CD14-positive monocyte (primary cell): ENCODE data around the gene SLC17A7. TPM values are rescaled to one million over a fixed set of nuclear protein-coding genes. Genes with fewer than 3 reads are reported as not detected.

Experiments used
- DNase-seq, 3 donors: peaks; one replicate each; pipeline ENCODE4 v3.0.0-alpha.2; 2011 to 2022
- H2AFZ ChIP-seq: 2 replicates; pipeline ENCODE4 v1.6.0; 2012; ENCODE audit warnings: mild to moderate bottlenecking, low read depth, low read length, inconsistent platforms; ENCODE audit not compliant: insufficient read depth, poor library complexity, severe bottlenecking
- H3K27ac ChIP-seq, 2 donors: 1 replicate in 1 of 2; 2 replicates in 1 of 2; pipeline ENCODE4 v1.5.1; 2012 to 2013; ENCODE audit warnings: low read length in 2 of 2, control low read depth in 1 of 2, inconsistent platforms in 1 of 2, low read depth in 1 of 2, mild to moderate bottlenecking in 1 of 2
- H3K27me3 ChIP-seq, 2 donors: one replicate each; pipeline versions ENCODE4 v1.6.0 to v1.6.1; 2011 to 2013; ENCODE audit warnings: low read length in 2 of 2; ENCODE audit not compliant: control insufficient read depth in 2 of 2, insufficient read depth in 2 of 2
- H3K36me3 ChIP-seq, 2 donors: replicated peaks in 1 of 2; 1 replicate in 1 of 2; 2 replicates in 1 of 2; pipeline versions ENCODE4 v1.5.1 to v1.6.1; 2012 to 2013; ENCODE audit warnings: low read length in 2 of 2, control low read depth in 1 of 2, inconsistent platforms in 1 of 2, mild to moderate bottlenecking in 1 of 2; ENCODE audit not compliant: insufficient read depth in 2 of 2, control insufficient read depth in 1 of 2
- H3K4me1 ChIP-seq, 2 donors: 1 replicate in 1 of 2; 2 replicates in 1 of 2; pipeline versions ENCODE4 v1.5.1 to v1.6.1; 2012 to 2013; ENCODE audit warnings: low read length in 2 of 2, control low read depth in 1 of 2, inconsistent platforms in 1 of 2, mild to moderate bottlenecking in 1 of 2, moderate library complexity in 1 of 2; ENCODE audit not compliant: insufficient read depth in 2 of 2, control insufficient read depth in 1 of 2
- H3K4me2 ChIP-seq: replicated peaks from 2 replicates; pipeline ENCODE3; 2012; ENCODE audit warnings: low read length, moderate library complexity, mild to moderate bottlenecking; ENCODE audit not compliant: poor library complexity, severe bottlenecking; ENCODE audit errors: extremely low read depth
- H3K4me3 ChIP-seq, 3 experiments: fragments of 200-600 bp in 1 of 3; sonication (generic) in 1 of 3; replicated peaks in 1 of 3; 1 replicate in 2 of 3; 2 replicates in 1 of 3; pipeline ENCODE4 v1.5.1; 2011 to 2013; ENCODE audit warnings: low read length in 3 of 3, mild to moderate bottlenecking in 3 of 3, control low read depth in 2 of 3, low read depth in 2 of 3, inconsistent platforms in 1 of 3, moderate library complexity in 1 of 3
- H3K79me2 ChIP-seq: 2 replicates; pipeline ENCODE4 v1.6.0; 2012; ENCODE audit warnings: mild to moderate bottlenecking, control low read depth, inconsistent platforms, low read length, moderate library complexity; ENCODE audit not compliant: insufficient read depth
- H3K9ac ChIP-seq: 2 replicates; pipeline ENCODE4 v1.6.0; 2017; ENCODE audit warnings: low read length, mild to moderate bottlenecking; ENCODE audit not compliant: insufficient read depth, poor library complexity, severe bottlenecking
- H3K9me3 ChIP-seq, 2 donors: replicated peaks in 1 of 2; 1 replicate in 1 of 2; 2 replicates in 1 of 2; pipeline versions ENCODE4 v1.5.1 to v1.6.1; 2012 to 2013; ENCODE audit warnings: low read length in 2 of 2, control low read depth in 1 of 2; ENCODE audit not compliant: control insufficient read depth in 1 of 2, insufficient read depth in 1 of 2
- H4K20me1 ChIP-seq: 2 replicates; pipeline ENCODE4 v1.6.0; 2012; ENCODE audit warnings: mild to moderate bottlenecking, low read length, control low read depth, moderate library complexity; ENCODE audit not compliant: insufficient read depth
- H3K27ac Mint-ChIP-seq, 7 donors: one replicate each; pipeline ENCODE4 v1.8.0; 2020; ENCODE audit warnings: mild to moderate bottlenecking in 7 of 7, mixed read lengths in 7 of 7, moderate library complexity in 6 of 7, inconsistent platforms in 2 of 7
- H3K27me3 Mint-ChIP-seq, 3 donors: one replicate each; pipeline ENCODE4 v1.8.0; 2021 to 2022; ENCODE audit warnings: low read depth in 3 of 3, mild to moderate bottlenecking in 3 of 3, mixed read lengths in 3 of 3, moderate library complexity in 3 of 3, inconsistent platforms in 1 of 3
- H3K36me3 Mint-ChIP-seq, 2 donors: one replicate each; pipeline ENCODE4 v1.8.0; 2020; ENCODE audit warnings: mixed read lengths in 2 of 2, inconsistent platforms in 1 of 2, mild to moderate bottlenecking in 1 of 2
- H3K4me1 Mint-ChIP-seq: one replicate; pipeline ENCODE4 v1.8.0; 2020; ENCODE audit warnings: mild to moderate bottlenecking, mixed read lengths
- H3K4me3 Mint-ChIP-seq, 2 donors: one replicate each; pipeline ENCODE4 v1.8.0; 2020; ENCODE audit warnings: mild to moderate bottlenecking in 2 of 2, mixed read lengths in 2 of 2, moderate library complexity in 1 of 2
- H3K9me3 Mint-ChIP-seq, 7 donors: one replicate each; pipeline ENCODE4 v1.8.0; 2020 to 2022; ENCODE audit warnings: mixed read lengths in 7 of 7, mild to moderate bottlenecking in 6 of 7, moderate library complexity in 6 of 7, inconsistent platforms in 2 of 7
- WGBS: methylation state at CpG from one replicate; pipeline ENCODE4 v1.1.5; 2013; ENCODE audit warnings: missing lambda C conversion rate; ENCODE audit not compliant: insufficient coverage; 5-methylcytosine and 5-hydroxymethylcytosine counted together
- intact Hi-C, 2 donors: fragments of 100-400 bp; cut with micrococcal nuclease; formaldehyde crosslinking; loops; one replicate each; pipeline versions ENCODE4 v1.15.0 to v1.15.1; 2023
- polyA plus RNA-seq, 3 donors: library from polyadenylated mRNA; depleted of rRNA in 1 of 3; unstranded in 2 of 3; stranded (reverse) in 1 of 3; fragments of 300-500 nt in 2 of 3; fragments of >200 nt in 1 of 3; fragmentation: Illumina TruSeq in 2 of 3; gene quantifications; 1 replicate in 2 of 3; 2 replicates in 1 of 3; pipeline ENCODE4 v1.2.3, GENCODE V29; 2012 to 2021
- TF ChIP-seq, protein P1 (sequence below): fragments of 200-600 bp; IDR thresholded peaks from one replicate; pipeline ENCODE4 v1.8.0; 2022; ENCODE audit warnings: antibody characterized with exemption, mild to moderate bottlenecking

SLC17A7 gene
- polyA plus RNA-seq, 3 donors = 0.04 to 0.09 TPM; not detected in 1

- DNase-seq = no peak
- Histone ChIP-seq H3K9me3 (no peaks in the 10 kb centered on the region), H4K20me1 (no peaks in the 10 kb centered on the region), H3K4me3 (no peak overlapping the region), H3K79me2 (no peaks in the 10 kb centered on the region), H3K4me1 (peaks cover 15 to 17% of the 10 kb centered on the region in 2 donors), H3K36me3 (no peaks in the 10 kb centered on the region), H3K4me2 (no peak overlapping the region), H2AFZ (no peak overlapping the region), H3K27ac (no peak overlapping the region), H3K9ac (no peak overlapping the region), H3K27me3 (no peaks in the 10 kb centered on the region)
- Mint-ChIP-seq H3K9me3 (peaks cover 0 to 5% (median 0%) of the 10 kb centered on the region in 7 donors), H3K27ac (no peak overlapping the region), H3K27me3 (peaks cover 5 to 11% (median 6%) of the 10 kb centered on the region in 3 donors), H3K4me3 (no peak overlapping the region), H3K36me3 (no peaks in the 10 kb centered on the region), H3K4me1 (peaks cover 28% of the 10 kb centered on the region)
- 91% methylated on average over 16 of the region's 16 CpGs for WGBS
- intact Hi-C loops = no loop called here
- TF ChIP-seq, protein P1, sequence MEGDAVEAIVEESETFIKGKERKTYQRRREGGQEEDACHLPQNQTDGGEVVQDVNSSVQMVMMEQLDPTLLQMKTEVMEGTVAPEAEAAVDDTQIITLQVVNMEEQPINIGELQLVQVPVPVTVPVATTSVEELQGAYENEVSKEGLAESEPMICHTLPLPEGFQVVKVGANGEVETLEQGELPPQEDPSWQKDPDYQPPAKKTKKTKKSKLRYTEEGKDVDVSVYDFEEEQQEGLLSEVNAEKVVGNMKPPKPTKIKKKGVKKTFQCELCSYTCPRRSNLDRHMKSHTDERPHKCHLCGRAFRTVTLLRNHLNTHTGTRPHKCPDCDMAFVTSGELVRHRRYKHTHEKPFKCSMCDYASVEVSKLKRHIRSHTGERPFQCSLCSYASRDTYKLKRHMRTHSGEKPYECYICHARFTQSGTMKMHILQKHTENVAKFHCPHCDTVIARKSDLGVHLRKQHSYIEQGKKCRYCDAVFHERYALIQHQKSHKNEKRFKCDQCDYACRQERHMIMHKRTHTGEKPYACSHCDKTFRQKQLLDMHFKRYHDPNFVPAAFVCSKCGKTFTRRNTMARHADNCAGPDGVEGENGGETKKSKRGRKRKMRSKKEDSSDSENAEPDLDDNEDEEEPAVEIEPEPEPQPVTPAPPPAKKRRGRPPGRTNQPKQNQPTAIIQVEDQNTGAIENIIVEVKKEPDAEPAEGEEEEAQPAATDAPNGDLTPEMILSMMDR = no peak
Observed at GRCh38 chr19:49407482-49408015, 33.8 kb downstream of the SLC17A7 start.

DNA sequence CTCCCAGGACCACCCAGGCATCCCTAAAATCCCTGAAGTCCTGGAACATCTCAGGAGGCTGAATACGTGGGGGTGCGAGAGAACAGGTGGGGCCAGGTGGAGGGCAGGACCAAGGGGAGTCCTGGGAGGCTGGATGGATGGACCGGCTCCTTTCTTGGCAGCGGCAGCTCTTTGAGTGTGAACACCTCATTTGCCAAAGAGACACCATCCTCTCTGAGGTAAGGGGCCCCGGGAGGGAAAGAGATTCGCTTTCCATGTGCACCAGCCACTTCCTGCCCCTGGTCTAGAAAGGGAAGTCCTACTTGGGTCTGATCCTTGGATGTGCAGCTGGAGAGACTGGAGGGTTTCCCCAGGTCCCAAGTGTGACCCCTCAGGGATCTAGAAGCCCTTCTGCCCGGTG, 34.2 kb downstream of the SLC17A7 start:
- no peaks in the 10 kb centered on the region for H3K36me3 ChIP-seq

More for the DNA sequence above, 34.2 kb downstream of the SLC17A7 start:
- Mint-ChIP-seq H3K4me3 (no peak overlapping the region), H3K27ac (no peak overlapping the region), H3K27me3 (peaks cover 5 to 8% (median 6%) of the 10 kb centered on the region in 3 donors), H3K9me3 (peaks cover 0 to 5% (median 0%) of the 10 kb centered on the region in 7 donors), H3K4me1 (peaks cover 26% of the 10 kb centered on the region), H3K36me3 (no peaks in the 10 kb centered on the region)
- no peaks in the 10 kb centered on the region for H4K20me1 ChIP-seq
- H2AFZ ChIP-seq = no peak overlapping the region
- TF ChIP-seq, protein P1 = no peak
- H3K4me2 ChIP-seq = no peak overlapping the region
- H3K4me1 ChIP-seq = peaks cover 15 to 17% of the 10 kb centered on the region in 2 donors
- no peaks in the 10 kb centered on the region for H3K27me3 ChIP-seq
- no peak overlapping the region for H3K9ac ChIP-seq
- 100% methylated on average over 3 of the region's 7 CpGs for WGBS
- no peak overlapping the region for H3K4me3 ChIP-seq
- no peaks in the 10 kb centered on the region for H3K79me2 ChIP-seq
- DNase-seq = no peak
- H3K27ac ChIP-seq = no peak overlapping the region
- no peaks in the 10 kb centered on the region for H3K9me3 ChIP-seq
- intact Hi-C loops = no loop called here
